HG03558 (cell line): ENCODE results near the gene FGF12.

Source experiments
- ATAC-seq: cut with Tn5 transposase; IDR thresholded peaks from one replicate; pipeline ENCODE4 v1.9.1; 2021; ENCODE audit warnings: moderate number of reproducible peaks; ENCODE audit not compliant: unreplicated experiment; ENCODE audit errors: extremely low read depth

The FGF12 gene

GRCh38 chr3:192284443-192285072 lies 442.8 kb downstream of the FGF12 start:
- ATAC-seq = no peak

DNA sequence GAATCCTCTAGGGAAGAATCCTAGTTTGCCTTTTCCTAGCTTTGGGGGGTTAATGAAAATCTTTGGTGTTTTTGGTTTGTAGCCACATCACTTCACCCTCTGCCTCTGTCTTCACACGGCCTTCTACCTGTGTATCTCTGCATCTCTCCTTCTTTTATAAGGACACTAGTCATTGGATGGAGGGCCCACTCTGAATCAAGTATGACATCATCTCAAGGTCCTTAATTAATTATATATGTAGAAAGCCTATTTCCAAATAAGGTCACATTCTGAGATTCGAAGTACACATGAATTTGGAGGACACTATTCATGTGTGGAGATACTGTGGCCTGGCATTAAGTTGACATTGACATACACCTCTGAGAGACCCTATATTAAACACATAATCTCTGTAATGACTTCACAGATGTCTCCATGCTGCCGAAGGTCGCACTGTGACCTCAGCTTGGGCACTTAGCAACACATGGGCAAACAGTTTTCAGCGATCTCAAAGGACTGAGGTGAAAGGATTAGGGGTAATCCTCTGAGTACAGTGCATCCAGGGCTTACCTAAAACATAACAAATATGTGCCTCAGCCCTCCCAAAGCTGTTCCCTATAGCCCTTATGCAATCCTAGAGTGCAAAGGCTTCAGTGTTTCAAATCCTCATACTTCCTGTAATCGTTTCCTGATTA lies 446.0 kb downstream of the FGF12 start:
- ATAC-seq = no peak

DNA sequence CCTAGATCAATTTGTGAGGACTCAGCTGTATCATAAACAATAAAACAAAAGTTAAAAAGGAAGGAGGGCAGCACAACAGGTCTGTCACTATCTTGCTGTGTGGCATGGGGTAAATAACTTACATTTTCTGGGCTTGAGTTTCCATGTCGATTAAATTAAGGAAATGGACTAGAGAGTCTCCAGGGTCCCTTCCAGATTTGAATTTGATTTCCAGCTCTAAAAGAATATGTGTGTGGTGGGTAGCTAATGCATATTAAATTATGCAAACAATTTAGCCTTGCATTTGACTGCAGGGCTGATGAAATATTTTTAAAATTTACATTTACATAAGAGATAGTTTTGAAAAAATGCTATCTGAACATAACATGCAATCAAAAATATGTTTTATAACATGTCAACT lies 447.7 kb downstream of the FGF12 start:
- ATAC-seq = no peak

GRCh38 chr3:192277477-192277876 lies 449.9 kb downstream of the FGF12 start:
- ATAC-seq = no peak

GRCh38 chr3:192275741-192276355 lies 451.5 kb downstream of the FGF12 start:
- no peak for ATAC-seq

DNA sequence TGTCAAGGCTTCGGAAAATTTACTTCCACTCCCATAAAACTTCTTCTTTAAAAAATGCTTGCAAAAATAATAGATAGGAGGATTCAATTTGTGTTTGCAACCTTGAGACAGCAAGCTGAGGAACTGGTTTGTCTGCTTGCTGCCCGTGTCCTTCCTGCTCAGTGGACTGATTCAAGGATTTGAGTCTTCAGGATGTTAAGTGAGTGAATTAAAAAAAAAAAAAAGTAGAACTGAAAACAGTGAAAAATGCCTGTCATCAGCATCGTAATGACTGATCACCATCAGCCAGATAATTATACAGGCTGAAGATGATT lies 453.7 kb downstream of the FGF12 start:
- ATAC-seq = no peak

- ATAC-seq = no peak
Measured at GRCh38 chr3:192273001-192273696, 454.2 kb downstream of the FGF12 start.

GRCh38 chr3:192262001-192262400 lies 465.3 kb downstream of the FGF12 start:
- ATAC-seq = no peak

DNA sequence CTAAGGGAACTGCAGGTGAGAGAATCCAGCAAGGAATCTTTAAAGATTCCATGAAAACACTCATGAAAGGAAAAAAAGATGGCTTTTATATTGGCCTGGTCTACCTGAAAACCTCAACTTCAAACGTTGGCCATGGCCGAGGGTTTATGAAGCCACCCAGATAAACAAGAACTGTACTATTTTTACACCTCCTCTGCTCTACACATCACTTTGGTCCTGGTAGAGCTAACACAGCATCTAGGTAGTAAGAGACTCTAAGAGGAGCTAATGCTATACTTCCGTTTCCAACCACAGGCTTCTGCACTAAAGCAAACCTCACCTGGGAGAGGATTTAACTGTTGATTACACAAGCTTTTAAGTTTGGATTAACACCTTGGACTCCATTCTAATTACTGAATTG lies 466.2 kb downstream of the FGF12 start:
- ATAC-seq = no peak

GRCh38 chr3:192260116-192261010 lies 467.0 kb downstream of the FGF12 start:
- ATAC-seq = no peak

DNA sequence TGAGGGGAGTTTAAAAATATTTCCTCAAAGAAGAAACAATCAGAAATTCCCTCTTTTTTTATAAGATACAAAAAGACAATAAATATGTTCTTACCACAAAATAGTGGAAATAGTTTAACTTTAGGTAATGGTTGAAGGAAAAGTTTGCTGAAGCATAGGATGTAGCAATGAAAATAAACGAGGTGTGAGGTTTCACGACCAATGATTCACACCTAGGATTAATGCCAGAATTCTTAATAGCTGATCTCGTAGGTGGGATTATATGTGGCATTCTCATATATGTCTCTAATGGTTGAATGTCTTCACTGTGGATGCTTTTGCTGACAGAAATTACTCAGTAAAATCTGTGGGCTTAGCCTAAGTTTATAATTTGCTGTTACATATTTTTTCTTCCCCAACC lies 467.7 kb downstream of the FGF12 start:
- no peak for ATAC-seq

DNA sequence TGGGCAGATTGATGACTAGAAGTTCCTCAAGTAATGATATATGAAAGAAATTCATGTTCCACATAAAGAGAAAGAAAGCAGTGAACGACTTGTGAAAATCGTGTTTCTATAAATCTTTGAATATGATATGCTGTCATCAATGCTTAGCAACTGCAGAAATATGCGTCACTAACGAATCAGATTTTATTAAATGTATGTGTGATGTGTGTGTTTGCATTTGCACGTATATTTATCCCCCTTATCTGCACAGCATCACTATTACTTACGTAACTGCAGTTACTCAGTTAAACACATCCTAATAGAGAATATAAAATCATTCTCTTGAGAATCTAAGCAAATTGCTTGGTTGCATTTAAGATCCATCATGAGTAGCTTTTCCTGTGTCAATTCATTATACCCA lies 468.6 kb downstream of the FGF12 start:
- no peak for ATAC-seq

DNA sequence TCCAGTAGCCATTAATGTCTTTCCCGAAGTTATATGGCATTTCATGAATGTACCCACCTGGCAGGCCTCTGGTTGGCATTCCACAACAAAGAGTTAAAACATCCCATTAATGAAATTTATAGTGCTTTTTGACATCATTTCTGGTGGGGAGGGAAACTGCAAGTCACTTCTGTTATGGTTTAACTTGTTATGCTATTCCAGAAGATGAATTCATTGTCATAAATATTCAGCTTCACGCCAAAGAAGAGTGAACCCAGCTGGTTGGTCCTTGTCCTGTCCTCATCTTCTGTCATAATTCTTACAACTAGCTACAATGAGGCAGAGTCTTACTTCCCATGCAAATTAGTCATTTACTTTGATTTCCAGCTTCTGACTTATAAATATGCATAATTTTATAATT lies 471.5 kb downstream of the FGF12 start:
- ATAC-seq = no peak

GRCh38 chr3:192253138-192253887 lies 474.0 kb downstream of the FGF12 start:
- no peak for ATAC-seq

- no peak for ATAC-seq
Measured at GRCh38 chr3:192249516-192249915, 477.8 kb downstream of the FGF12 start.

DNA sequence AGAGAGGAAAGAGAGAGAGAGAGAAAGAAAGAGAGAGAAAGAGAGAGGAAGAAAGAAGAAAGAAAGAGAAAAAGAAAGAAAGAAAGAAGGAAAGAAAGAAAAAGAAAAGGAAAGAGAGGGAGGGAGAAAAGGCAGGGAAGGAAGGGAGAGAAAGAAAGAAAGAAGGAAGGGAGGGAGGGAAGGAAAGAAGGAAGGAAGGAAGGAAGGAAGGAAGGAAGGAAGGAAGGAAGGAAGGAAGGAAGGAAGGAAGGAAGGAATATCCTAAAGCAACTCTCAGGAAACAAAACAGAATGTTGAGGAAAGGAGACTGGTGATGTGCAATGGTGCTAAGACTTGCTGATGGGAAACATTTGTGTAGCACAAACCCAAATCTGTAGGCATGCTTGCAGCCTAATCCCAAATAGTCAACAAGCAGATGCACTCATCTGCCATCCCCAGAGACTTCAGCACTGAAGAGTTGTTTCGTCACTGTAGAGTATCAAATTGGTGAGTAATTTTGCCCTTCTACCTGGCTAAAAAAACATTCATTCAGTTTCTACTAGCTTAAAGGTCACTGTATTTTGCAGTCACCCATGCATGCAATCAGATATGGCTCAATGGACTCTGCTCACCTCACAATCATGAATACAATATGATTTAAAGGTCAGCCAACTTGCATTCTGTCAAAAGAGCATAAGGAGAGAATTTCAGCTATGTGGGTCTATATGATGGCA lies 480.3 kb downstream of the FGF12 start:
- ATAC-seq = no peak

GRCh38 chr3:192244591-192244990 lies 482.8 kb downstream of the FGF12 start:
- ATAC-seq = no peak

DNA sequence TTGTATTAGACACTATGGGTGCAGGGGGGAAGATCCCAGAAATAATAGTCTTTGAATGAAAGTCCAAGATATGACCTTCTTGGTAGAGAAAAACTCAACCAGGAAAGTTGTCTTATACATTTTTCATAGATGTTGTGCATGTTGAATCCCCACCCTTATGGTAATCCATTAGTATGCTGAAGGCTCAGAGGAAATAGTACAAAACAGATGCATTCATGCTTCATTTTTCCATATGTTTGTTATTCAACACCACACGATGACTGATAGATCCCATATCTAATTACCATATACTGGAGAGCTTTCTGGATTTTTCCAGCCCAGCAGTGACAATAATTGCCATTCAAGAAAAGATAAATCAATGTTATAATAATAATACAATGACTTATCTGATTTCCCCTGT lies 487.4 kb downstream of the FGF12 start:
- ATAC-seq = no peak

DNA sequence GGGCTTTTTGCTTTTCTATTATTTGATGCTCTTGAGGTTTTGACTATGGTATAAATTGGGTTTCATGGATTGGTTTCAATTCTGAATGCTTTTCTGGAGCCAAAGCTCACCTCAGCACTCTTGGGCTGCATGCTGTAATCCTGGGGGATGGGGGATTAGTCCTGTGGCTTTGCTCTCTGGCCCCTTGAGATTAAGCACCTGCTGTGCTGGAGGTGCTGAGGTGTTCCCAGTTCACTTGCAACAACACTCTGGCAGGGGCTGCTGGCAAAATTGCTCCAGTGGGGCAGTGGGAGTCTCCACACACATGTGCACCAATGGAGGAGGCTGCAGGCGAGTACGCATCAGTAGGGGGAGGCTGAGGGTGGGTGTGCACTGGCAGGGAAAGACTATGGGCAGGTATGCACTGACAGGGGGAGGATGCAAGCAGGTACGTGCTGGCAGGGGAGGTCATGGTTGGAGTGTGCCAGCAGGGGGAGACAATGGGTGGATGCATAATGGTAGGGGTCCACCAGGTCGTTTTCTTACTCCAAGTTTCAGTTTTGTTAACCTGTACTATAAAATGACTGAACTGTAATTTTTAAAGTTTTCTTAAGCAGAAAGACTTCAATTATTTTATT lies 489.2 kb downstream of the FGF12 start:
- no peak for ATAC-seq
